Activated CD4-positive, alpha-beta T cell treated with anti-CD3 and anti-CD28 coated beads, Interleukin-2, amount 50 U/mL, for 48 hours (primary cell): ENCODE results near the gene PSMG1.
"Not testable (repeated sequence)": the region's sequence is repeated elsewhere in the genome, so short reads cannot be mapped to it uniquely, and the experiment has no call there.

Source experiments
- DNase-seq, 2 experiments: peaks; one replicate each; pipeline ENCODE4 v3.0.0-alpha.2; 2020

Gene PSMG1

DNA sequence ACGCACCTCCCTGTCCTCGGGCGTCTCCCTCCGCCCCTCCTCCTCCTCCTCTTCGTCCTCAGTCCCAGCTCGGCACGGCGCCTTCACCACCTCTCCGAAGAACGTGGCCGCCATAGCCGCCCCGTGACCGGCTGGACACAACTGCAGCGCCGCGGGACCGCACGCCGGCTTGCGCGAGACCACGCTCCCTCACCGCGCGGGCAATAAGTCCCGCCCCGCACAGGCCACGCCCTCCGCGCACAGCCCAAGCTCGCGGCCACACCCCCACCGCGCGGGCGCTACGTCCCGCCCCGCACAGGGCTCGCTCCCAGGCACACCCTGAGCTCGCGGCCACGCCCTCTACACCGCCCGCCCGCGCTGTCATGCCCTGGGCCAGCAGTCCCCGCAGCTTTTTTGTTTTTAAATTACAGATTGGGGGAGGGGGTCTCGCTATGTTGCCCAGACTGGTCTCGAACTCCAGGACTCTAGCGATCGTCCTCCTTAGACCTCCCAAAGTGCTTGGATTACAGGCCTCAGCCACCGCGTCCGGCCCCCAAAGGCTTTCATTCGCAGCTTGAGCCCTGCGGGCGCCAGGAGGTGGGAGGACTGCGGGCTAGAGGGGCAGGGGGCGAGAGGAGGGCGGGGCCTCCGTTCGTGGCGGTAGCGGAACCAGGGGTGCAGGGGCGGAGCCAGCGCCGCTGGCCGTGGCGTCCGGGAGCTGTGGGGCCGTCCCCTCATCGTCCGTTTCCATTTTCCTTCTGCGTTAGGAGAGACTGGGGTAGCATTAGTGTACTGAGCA is at the start of gene PSMG1:
Gene PSMG1 (minus strand): TSS at position 180 of the 778 bp plus-strand sequence. CDS start 66 bp downstream, at position 114.
- DNase-seq = peak; percentile 95

DNA sequence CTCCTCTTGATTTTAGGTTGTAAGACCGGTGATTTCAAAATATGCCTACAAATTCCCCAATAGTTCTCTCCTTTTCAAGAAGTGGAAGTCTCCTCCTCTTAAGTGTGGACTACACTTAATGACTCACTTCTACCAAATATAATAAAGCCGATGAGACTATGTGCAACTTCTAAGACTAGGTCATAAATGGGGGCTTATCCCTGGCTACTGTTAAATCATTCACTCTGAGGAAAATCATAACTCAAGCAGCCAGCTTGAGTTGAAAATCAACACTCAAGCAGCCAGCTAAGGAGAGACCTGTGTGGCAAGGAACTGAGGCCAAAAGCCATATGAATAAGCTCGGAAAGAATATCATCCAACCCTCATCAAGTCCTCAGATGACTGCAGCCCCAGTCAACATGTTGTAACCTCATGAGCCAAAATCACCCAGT is 49.6 kb upstream of the PSMG1 start:
- no peak for DNase-seq

DNA sequence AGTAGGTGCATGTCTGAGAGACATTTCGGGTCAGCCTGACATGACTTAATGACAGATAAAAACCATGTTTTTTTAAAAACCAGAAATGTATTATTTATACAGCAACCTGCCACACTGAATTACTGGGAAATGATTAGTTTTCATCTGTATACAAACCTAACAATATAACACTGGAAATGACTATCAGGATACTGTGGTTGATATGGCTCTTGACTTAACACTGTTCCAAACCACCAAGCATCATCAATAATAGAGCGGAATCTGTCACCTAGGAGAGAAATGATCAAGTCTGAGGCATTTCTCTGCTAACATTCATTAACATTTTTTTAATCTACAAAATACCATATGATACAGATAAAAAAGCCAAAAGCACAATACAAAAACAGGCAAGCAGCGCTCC is 41.7 kb upstream of the PSMG1 start:
- no peak for DNase-seq

GRCh38 chr21:39221997-39222486 is 38.8 kb upstream of the PSMG1 start:
- DNase-seq = no peak

DNA sequence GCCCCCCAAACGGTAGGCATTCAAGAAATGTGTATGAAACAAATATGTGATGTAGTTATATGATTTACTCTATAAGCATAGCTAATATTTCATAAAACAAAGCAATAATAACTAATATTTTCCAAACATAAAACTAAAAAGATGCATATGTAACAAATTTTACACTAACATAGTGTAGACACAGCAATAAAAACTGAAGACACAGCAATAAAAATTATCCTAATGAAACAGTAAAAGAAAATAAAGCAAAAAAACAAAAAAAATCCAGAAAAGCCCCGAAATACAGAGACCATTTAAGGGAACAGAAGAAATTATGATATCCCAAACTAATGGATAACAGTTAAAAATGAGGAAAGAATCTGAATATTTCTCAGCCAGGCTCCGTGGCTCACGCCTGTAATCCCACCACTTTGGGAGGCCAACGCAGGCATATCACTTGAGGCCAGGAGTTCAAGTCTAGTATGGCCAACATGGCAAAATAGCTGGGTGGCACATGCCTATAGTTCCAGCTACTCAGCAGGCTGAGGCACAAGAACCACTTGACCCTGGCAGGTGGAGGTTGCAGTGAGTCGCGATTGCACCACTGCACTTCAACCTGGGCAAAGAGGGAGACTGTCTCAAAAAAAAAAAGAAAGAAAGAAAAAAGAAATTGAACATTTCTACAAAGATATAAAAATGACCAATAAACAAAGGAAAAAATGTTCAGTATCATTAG is 38.2 kb upstream of the PSMG1 start:
- DNase-seq = no peak

DNA sequence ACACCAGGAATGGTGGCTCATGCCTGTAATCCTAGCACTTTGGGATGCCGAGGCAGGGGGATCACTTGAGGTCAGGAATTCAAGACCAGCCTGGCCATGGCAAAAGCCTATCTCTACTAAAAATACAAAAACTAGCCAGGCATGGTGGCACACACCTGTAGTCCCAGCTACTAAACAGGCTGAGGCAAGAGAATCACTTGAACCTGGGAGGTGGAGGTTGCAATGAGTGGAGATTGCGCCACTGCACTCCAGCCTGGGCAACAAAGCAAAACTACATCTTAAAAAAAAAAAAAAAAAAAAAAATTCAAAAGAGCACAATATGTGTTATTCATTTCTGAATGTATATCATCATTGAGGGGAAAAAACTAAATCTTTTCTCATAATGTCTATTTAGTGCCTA is 37.6 kb upstream of the PSMG1 start:
- not testable (repeated sequence) for DNase-seq

- DNase-seq = no peak
Measured at GRCh38 chr21:39220150-39220549, 36.9 kb upstream of the PSMG1 start.

- DNase-seq = no peak
Measured at GRCh38 chr21:39218082-39218409, 34.8 kb upstream of the PSMG1 start.

GRCh38 chr21:39217356-39218081 is 34.3 kb upstream of the PSMG1 start:
- no peak for DNase-seq

GRCh38 chr21:39216290-39216689 is 33.0 kb upstream of the PSMG1 start:
- DNase-seq = no peak

DNA sequence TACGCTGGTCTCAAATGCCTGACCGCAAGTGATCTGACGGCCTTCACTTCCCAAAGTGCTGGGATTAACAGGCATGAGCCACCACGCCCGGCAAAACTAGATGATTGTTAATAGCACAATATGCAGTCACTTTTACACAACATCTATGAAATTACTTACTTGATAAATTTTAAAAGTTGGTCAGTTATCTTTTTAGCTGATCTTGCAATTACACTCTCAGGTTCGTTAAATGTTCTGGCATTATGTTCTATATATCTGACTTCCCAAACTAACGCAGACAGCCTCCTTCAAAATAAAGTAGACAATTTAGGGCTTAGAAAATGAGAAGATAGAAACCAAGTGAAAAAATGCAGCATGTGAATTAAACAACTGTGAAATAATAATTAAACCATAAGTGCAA is 31.8 kb upstream of the PSMG1 start:
- DNase-seq = no peak

- no peak for DNase-seq
Measured at GRCh38 chr21:39209334-39209688, 26.1 kb upstream of the PSMG1 start.

DNA sequence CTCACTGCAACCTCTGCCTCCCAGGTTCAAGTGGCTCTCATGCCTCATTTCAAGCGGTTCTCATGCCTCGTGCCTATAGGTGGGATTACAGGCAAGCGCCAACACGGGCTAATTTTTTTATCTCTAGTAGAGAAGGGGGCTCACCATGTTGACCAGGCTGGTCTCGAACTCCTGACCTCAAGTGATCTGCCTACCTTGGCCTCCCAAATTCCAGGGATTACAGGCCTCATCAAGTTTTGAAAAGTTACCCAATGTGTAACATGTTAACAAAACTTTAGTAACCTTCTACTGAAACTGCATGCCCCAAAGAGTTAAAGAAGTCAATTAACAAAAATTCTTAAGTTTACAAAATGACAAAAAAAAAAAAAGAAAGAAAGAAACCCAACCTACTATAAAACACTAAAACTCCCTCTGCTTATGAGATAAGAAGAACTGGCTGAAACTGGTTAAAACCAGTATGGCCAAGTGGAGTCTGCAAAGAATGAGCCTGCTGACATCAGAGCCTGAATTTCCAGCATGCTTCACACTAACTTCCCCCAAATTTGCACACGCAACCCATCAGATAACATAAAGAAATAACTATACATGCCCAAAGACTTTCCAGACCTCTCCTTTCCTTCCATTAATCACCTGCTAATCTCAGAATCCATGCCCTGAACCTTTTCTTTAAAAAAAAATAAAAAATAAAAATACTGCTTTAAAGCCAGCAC is 25.5 kb upstream of the PSMG1 start:
- no peak for DNase-seq

DNA sequence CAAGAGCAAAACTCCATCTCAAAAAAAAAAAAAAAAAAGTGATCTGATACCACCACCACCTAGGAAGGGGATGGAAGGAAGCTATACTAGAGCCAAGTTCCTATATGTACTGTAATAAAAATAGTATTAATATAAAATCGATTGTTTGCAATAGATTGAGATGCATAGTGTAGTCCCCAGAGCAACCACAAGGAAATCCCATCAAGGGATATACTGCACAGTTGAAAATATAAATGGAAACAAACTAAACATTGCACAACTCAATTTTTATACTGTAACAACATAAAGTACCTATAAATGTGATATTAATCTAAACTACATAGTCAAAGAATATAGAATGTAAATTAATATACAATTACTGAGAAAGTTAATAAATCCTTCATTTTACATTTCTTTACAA is 20.9 kb upstream of the PSMG1 start:
- DNase-seq = no peak

DNA sequence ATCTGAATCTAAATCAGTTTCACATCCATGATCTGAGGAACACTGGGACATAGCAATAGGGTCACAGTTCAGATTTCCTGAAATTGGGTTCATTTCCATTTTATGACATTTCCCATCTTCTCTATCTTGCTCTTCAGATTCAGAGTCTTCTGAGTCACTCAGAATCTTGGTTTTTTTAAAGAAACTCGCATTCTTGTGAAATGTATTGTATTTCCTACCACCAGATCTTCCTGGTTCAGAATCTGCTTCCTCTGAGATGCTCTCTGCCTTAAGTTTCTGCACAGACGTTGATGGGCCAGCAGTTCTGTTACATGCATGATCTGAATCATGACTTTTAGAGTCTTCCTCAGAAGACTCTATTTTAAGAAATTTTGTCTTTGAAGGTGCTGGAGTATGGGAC is 15.5 kb upstream of the PSMG1 start:
- no peak for DNase-seq

GRCh38 chr21:39197448-39198233 is 14.4 kb upstream of the PSMG1 start:
- no peak for DNase-seq

DNA sequence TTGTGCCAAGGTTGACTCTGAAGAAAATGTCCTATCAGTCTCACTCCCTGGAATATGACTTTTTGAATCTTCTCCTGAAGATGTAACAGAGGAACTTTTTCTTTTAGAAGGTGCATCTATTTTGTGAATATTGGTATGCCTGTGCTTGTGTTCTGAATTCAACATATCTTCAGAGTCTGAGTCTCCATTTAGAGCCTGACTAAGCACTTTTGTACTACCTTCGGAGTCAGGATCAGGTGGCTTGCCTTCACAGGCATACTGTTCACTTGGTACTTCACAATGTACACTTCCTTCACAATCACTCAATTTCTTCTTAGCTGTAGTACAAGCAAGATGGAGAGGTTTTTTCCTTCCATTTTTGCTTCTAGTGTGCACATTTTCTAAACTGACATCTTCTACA is 13.6 kb upstream of the PSMG1 start:
- no peak for DNase-seq

DNA sequence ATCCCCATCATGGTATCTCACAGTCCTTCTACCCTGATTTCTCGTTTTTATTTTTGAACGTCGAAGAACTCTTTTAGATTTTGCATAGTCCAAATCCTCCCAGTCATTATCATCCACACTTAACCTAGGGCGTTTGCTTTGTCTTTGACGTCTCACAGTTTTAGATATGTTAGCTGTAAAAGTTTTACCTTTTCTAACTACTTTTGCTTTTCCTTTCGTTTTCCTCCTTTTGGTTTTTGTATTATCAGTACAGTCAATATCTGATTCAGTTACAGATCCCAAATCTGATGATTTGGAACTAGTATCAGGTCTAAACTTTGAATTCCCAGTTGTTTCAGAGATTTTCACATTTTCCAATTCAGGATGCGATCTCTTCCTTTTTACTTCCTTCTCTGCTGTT is 13.1 kb upstream of the PSMG1 start:
- no peak for DNase-seq

DNA sequence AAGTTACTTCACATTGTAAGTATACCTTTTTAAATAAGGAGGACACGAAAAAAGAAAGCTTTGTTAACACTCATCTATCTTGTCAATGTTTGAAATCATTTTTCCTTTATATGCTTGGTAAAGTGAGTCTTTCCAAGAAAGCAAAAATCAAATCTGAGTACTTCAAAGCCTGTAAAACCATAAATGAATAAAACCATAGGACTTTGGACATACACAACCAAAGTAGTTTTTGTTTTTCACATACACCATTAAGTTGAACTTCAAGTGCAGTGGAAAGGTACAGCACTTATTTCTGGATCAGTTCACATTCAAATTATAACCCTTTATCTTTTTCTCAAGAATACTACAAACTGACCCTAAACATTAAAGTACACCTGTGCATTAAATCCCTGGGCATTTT is 10.1 kb upstream of the PSMG1 start:
- no peak for DNase-seq

DNA sequence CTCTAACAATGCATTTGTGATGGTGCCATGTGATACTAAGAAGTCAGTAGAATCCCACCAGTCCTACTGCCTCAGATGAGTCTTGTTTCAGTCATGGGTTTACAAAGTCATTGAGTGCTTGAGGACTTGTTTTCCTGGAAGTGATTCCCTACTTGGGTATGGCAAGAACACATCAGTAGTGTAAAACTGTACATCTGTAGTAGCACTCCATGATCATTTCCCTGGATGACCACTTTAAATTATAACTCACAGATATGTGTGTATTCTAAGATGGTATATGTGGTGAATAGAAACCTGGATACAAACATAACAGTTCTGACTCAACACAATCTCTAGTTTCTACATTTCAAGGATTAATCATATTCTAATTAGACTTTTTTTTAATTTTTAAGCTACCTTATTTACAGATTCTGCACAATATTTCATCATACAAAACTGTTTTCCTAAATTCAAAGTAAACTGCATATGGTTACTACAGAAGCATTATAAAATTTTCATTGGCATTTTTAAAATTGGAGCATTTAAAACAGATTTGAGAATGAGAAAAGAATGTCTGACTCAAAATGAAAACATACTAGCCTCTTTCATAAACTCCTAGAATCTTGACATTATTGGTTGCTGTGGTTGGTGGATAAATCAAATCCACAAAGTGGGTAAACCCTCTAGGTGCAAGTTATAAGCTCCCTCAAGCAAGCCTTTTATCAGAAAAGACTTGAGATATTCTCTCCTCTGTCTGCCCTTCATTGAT is 6.8 kb upstream of the PSMG1 start:
- no peak for DNase-seq

DNA sequence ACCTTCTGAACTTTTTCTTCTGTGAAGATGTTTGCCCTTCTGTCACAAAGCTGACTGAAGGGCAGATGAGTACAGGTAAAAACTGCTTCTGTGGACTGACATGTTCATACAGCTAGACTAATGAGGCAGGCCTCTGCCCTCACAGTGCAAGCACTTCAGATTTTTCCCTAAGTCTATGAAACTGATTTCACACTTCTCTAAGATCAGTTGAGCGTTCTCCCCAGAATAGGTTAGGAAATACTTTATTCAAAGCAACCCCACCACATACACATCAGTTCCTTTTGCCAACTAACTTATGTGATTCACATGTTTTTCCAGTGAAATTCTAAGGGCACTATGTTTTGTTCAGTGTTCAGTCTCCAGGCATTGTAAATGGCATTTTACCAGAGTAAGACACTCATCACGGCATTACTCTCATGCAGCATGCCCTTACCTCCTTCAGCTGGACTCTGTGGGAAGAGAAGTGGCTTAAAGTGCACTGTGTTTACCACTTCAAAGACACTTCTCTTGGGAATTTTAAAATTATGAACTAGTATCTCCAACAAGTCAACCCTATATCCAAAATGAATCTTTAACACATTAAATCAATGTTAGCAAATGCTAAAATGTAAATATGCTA is 5.4 kb upstream of the PSMG1 start:
- DNase-seq = no peak
